GM18858 (cell line): Measurements from ENCODE around the gene KISS1R.

ENCODE experiments used
- ATAC-seq: cut with Tn5 transposase; IDR thresholded peaks from one replicate; pipeline ENCODE4 v1.9.1; 2021; ENCODE audit not compliant: unreplicated experiment

The KISS1R gene

GRCh38 chr19:966485-967088 lies 49.5 kb downstream of the KISS1R start:
- no peak for ATAC-seq
